GM12891 (cell line): ENCODE data around the gene VAMP1.
A peak's percentile ranks its signal among the peaks of the same experiment; 100 is the strongest.

Experiments used
- PAX5 ChIP-seq: IDR thresholded peaks from 2 replicates; pipeline ENCODE4 v1.6.1; 2011; ENCODE audit warnings: low read length, moderate library complexity, mild to moderate bottlenecking; ENCODE audit not compliant: insufficient read depth, severe bottlenecking
- POLR2A ChIP-seq: IDR thresholded peaks from 2 replicates; pipeline ENCODE4 v1.6.1; 2011; ENCODE audit warnings: low read depth, low read length, control low read depth
- POLR2AphosphoS5 ChIP-seq: IDR thresholded peaks from 2 replicates; pipeline ENCODE4 v1.6.1; 2011; ENCODE audit warnings: low read depth, low read length, control low read depth
- POU2F2 ChIP-seq: IDR thresholded peaks from 2 replicates; pipeline ENCODE4 v1.6.1; 2011; ENCODE audit warnings: low read depth, mild to moderate bottlenecking, control low read depth, low read length, moderate library complexity
- SPI1 ChIP-seq: IDR thresholded peaks from 2 replicates; pipeline ENCODE4 v1.6.1; 2011; ENCODE audit warnings: low read depth, low read length, control low read depth
- TAF1 ChIP-seq: IDR thresholded peaks from 2 replicates; pipeline ENCODE4 v1.6.1; 2011; ENCODE audit warnings: low read depth, low read length, control low read depth

- TF ChIP-seq POLR2AphosphoS5 (peak; percentile 89), POLR2A (peak; percentile 96), SPI1 (no peak), TAF1 (peak; percentile 90), PAX5 (no peak), POU2F2 (no peak; the same call in 1 of the 2 replicates)
Observed at GRCh38 chr12:6492838-6493496, 22.5 kb upstream of the VAMP1 start, which contains the start of gene MRPL51.
